Measurements from ENCODE around the gene ERF. TPM values are rescaled to one million over a fixed set of nuclear protein-coding genes. Genes with fewer than 3 reads are reported as not detected.
A peak's percentile ranks its signal among the peaks of the same experiment; 100 is the strongest.

Gene ERF
- total and polyA plus RNA-seq, 2 experiments from 2014 or later: 24.7 to 29.6 TPM

GRCh38 chr19:42250666-42251531, 4.0 kb downstream of the ERF start:
- no peak overlapping the region for H2AFZ ChIP-seq
- peak; percentile 86 for DNase-seq
- 3 to 5% methylated on average over 16 to 19 of the region's 19 CpGs for WGBS, 2 experiments (ENCODE audit: low coverage in 1 of 2, low lambda C conversion rate in 2 of 2, missing lambda C conversion rate in 2 of 2)
- no peaks in the 10 kb centered on the region for H3K36me3 ChIP-seq (ENCODE audit: low read depth)
- peak overlapping the region; percentile 73 for H3K4me2 ChIP-seq (ENCODE audit: unreplicated experiment)
- peaks cover 68% of the 10 kb centered on the region for H3K79me2 ChIP-seq (ENCODE audit: insufficient read depth)
- H3K9ac ChIP-seq: peak overlapping the region; percentile 77
- TF ChIP-seq EZH2 (IDR thresholded peaks at IDR 0.05; ENCODE audit: insufficient read depth, poor library complexity, severe bottlenecking) (no peak), EZH2phosphoT487 (IDR thresholded peaks at IDR 0.05; ENCODE audit: insufficient read depth, low read depth) (no peak)
- H3K9me2 ChIP-seq (ENCODE audit: insufficient read depth): no peaks in the 10 kb centered on the region
- in situ Hi-C loops (cut with MboI): no loop called here
- H4K20me1 ChIP-seq (ENCODE audit: insufficient read depth): no peaks in the 10 kb centered on the region
- no peaks in the 10 kb centered on the region for H3K9me3 ChIP-seq (ENCODE audit: low read depth)
- H3K4me1 ChIP-seq (ENCODE audit: insufficient read depth): peaks cover 33% of the 10 kb centered on the region
- peak overlapping the region; percentile 94 for H3K27ac ChIP-seq
- peaks cover 20% of the 10 kb centered on the region for H3F3A ChIP-seq (ENCODE audit: insufficient read depth)
- no peaks in the 10 kb centered on the region for H3K27me3 ChIP-seq (replicated peaks; ENCODE audit: insufficient read depth)
- H3K4me3 ChIP-seq: peak overlapping the region; percentile 83

- Histone ChIP-seq H4K20me1 (ENCODE audit: insufficient read depth) (no peaks in the 10 kb centered on the region), H3K9ac (peak overlapping the region; percentile 77), H3F3A (ENCODE audit: insufficient read depth) (peaks cover 26% of the 10 kb centered on the region), H3K4me1 (ENCODE audit: insufficient read depth) (peaks cover 37% of the 10 kb centered on the region), H3K79me2 (ENCODE audit: insufficient read depth) (peaks cover 68% of the 10 kb centered on the region), H3K9me3 (ENCODE audit: low read depth) (no peaks in the 10 kb centered on the region), H3K4me2 (ENCODE audit: unreplicated experiment) (peak overlapping the region; percentile 73), H3K27me3 (replicated peaks; ENCODE audit: insufficient read depth) (no peaks in the 10 kb centered on the region), H2AFZ (no peak overlapping the region), H3K9me2 (ENCODE audit: insufficient read depth) (no peaks in the 10 kb centered on the region), H3K36me3 (ENCODE audit: low read depth) (no peaks in the 10 kb centered on the region), H3K27ac (peak overlapping the region; percentile 94), H3K4me3 (peak overlapping the region; percentile 63)
- 19 to 31% methylated on average over 14 of the region's 15 CpGs for WGBS, 2 experiments (ENCODE audit: low coverage in 1 of 2, low lambda C conversion rate in 2 of 2, missing lambda C conversion rate in 2 of 2)
- TF ChIP-seq EZH2 (IDR thresholded peaks at IDR 0.05; ENCODE audit: insufficient read depth, poor library complexity, severe bottlenecking): no peak
- no peak for TF ChIP-seq EZH2phosphoT487 (IDR thresholded peaks at IDR 0.05; ENCODE audit: insufficient read depth, low read depth)
- peak; percentile 35 for DNase-seq
- in situ Hi-C loops (cut with MboI): no loop called here
Measured at GRCh38 chr19:42250183-42250665, 4.7 kb downstream of the ERF start.

- H3K27ac ChIP-seq: peak overlapping the region; percentile 94
- DNase-seq: no peak
- no peaks in the 10 kb centered on the region for H3K9me2 ChIP-seq (ENCODE audit: insufficient read depth)
- no peak overlapping the region for H3K4me3 ChIP-seq
- H3K4me1 ChIP-seq (ENCODE audit: insufficient read depth): peaks cover 40% of the 10 kb centered on the region
- peaks cover 66% of the 10 kb centered on the region for H3K79me2 ChIP-seq (ENCODE audit: insufficient read depth)
- no peaks in the 10 kb centered on the region for H4K20me1 ChIP-seq (ENCODE audit: insufficient read depth)
- no peak overlapping the region for H2AFZ ChIP-seq
- TF ChIP-seq EZH2phosphoT487 (IDR thresholded peaks at IDR 0.05; ENCODE audit: insufficient read depth, low read depth): no peak
- no peak for TF ChIP-seq EZH2 (IDR thresholded peaks at IDR 0.05; ENCODE audit: insufficient read depth, poor library complexity, severe bottlenecking)
- H3K27me3 ChIP-seq (replicated peaks; ENCODE audit: insufficient read depth): no peaks in the 10 kb centered on the region
- H3K9ac ChIP-seq: peak overlapping the region; percentile 77
- H3K36me3 ChIP-seq (ENCODE audit: low read depth): no peaks in the 10 kb centered on the region
- in situ Hi-C loops (cut with MboI): no loop called here
- no peak overlapping the region for H3K4me2 ChIP-seq (ENCODE audit: unreplicated experiment)
- 80 to 85% methylated on average over 6 of the region's 6 CpGs for WGBS, 2 experiments (ENCODE audit: low coverage in 1 of 2, low lambda C conversion rate in 2 of 2, missing lambda C conversion rate in 2 of 2)
- H3F3A ChIP-seq (ENCODE audit: insufficient read depth): peaks cover 30% of the 10 kb centered on the region
- H3K9me3 ChIP-seq (ENCODE audit: low read depth): no peaks in the 10 kb centered on the region
Measured at GRCh38 chr19:42249769-42250168, 5.2 kb downstream of the ERF start.

- peaks cover 61% of the 10 kb centered on the region for H3K79me2 ChIP-seq (ENCODE audit: insufficient read depth)
- peaks cover 40% of the 10 kb centered on the region for H3K4me1 ChIP-seq (ENCODE audit: insufficient read depth)
- no peak overlapping the region for H3K9ac ChIP-seq
- H3K4me2 ChIP-seq (ENCODE audit: unreplicated experiment): no peak overlapping the region
- no peaks in the 10 kb centered on the region for H3K27me3 ChIP-seq (replicated peaks; ENCODE audit: insufficient read depth)
- H3K4me3 ChIP-seq: no peak overlapping the region
- WGBS, 2 experiments (ENCODE audit: low coverage in 1 of 2, low lambda C conversion rate in 2 of 2, missing lambda C conversion rate in 2 of 2): 83 to 93% methylated on average over 11 to 36 of the region's 36 CpGs
- TF ChIP-seq EZH2phosphoT487 (IDR thresholded peaks at IDR 0.05; ENCODE audit: insufficient read depth, low read depth): no peak
- no peak for TF ChIP-seq EZH2 (IDR thresholded peaks at IDR 0.05; ENCODE audit: insufficient read depth, poor library complexity, severe bottlenecking)
- H3K27ac ChIP-seq: no peak overlapping the region
- in situ Hi-C loops (cut with MboI): no loop called here
- peaks cover 30% of the 10 kb centered on the region for H3F3A ChIP-seq (ENCODE audit: insufficient read depth)
- no peaks in the 10 kb centered on the region for H3K9me2 ChIP-seq (ENCODE audit: insufficient read depth)
- no peak overlapping the region for H2AFZ ChIP-seq
- no peaks in the 10 kb centered on the region for H4K20me1 ChIP-seq (ENCODE audit: insufficient read depth)
- H3K36me3 ChIP-seq (ENCODE audit: low read depth): no peaks in the 10 kb centered on the region
- DNase-seq: no peak
- H3K9me3 ChIP-seq (ENCODE audit: low read depth): no peaks in the 10 kb centered on the region
Measured at GRCh38 chr19:42249149-42249750, 5.7 kb downstream of the ERF start.

Measured in GM23248 (cell line).